MCF 10A (cell line): Measurements from ENCODE around the gene LETM1. TPM values are rescaled to one million over a fixed set of nuclear protein-coding genes. Genes with fewer than 3 reads are reported as not detected.

Experiments
- BruUV-seq: library from RNA; stranded (reverse); fragments of 400-500 nt; replicated peaks from 2 replicates; lab custom pipeline; 2021; lab: Mats Ljungman, UMichigan
- CTCF ChIA-PET: fragments of 300-600 bp; sonication (Branson Sonifier 250); formaldehyde crosslinking; extraction: SDS; loops from one replicate; lab custom pipeline; 2021; ENCODE audit warnings: antibody characterized with exemption, inconsistent platforms; lab: Yijun Ruan, JAX
- POLR2A ChIA-PET: fragments of 300-600, 350-650 bp; sonication (Branson Sonifier 250); formaldehyde crosslinking; extraction: SDS; loops from one replicate; lab custom pipeline; 2020; ENCODE audit warnings: antibody characterized with exemption, inconsistent platforms; lab: Yijun Ruan, JAX
- DNase-seq: peaks from one replicate; pipeline ENCODE4 v3.0.0-alpha.2; 2018; ENCODE audit not compliant: unreplicated experiment
- H3K27ac Mint-ChIP-seq: one replicate; pipeline ENCODE4 v1.8.0; 2022; ENCODE audit warnings: mild to moderate bottlenecking, low read depth, mixed read lengths; ENCODE audit not compliant: unreplicated experiment
- H3K27me3 Mint-ChIP-seq: one replicate; pipeline ENCODE4 v1.8.0; 2022; ENCODE audit warnings: mixed read lengths; ENCODE audit not compliant: insufficient read depth, unreplicated experiment
- H3K36me3 Mint-ChIP-seq: one replicate; pipeline ENCODE4 v1.8.0; 2022; ENCODE audit warnings: mild to moderate bottlenecking, moderate library complexity, mixed read lengths; ENCODE audit not compliant: insufficient read depth, unreplicated experiment
- H3K4me1 Mint-ChIP-seq: one replicate; pipeline ENCODE4 v1.8.0; 2022; ENCODE audit warnings: mixed read lengths; ENCODE audit not compliant: insufficient read depth, unreplicated experiment
- H3K4me3 Mint-ChIP-seq: one replicate; pipeline ENCODE4 v1.8.0; 2022; ENCODE audit warnings: mild to moderate bottlenecking, moderate library complexity, mixed read lengths; ENCODE audit not compliant: unreplicated experiment
- H3K9me3 Mint-ChIP-seq: one replicate; pipeline ENCODE4 v1.8.0; 2022; ENCODE audit warnings: mixed read lengths; ENCODE audit not compliant: unreplicated experiment
- CTCF ChIP-seq: fragments of 200-600 bp; IDR thresholded peaks from one replicate; pipeline ENCODE4 v1.8.0; 2022; ENCODE audit warnings: antibody characterized with exemption, mild to moderate bottlenecking; ENCODE audit not compliant: unreplicated experiment
- intact Hi-C: fragments of 100-400 bp; cut with micrococcal nuclease; formaldehyde crosslinking; loops from 2 replicates; pipeline ENCODE4 v1.14.1; 2022
- total RNA-seq: library from RNA; stranded (reverse); gene quantifications from 2 replicates; pipeline ENCODE4 v1.2.3, GENCODE V29; 2022

The LETM1 gene
- total RNA-seq, 1 experiment from 2014 or later: 85.0 TPM

DNA sequence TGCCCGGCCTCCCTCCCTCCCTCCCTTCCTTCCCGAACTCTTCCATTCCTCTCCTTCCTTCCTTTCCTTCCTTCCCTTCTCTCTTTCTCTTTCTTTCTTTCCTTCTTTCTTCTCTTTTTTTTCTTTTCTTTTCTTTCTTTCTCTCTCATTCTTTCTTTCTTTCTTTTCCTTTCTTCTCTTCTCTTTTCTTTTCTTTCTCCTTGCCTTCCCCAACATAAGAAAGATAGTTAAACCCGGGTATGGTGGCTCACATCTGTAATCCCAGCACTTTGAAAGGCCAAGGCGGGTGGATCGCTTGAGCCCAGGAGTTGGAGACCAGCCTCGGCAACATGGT, 40.7 kb upstream of the LETM1 start:
- ChIA-PET CTCF (interaction anchor here (0.8 to 3.8 kb wide), 2 partner anchors 12 to 16 kb away, joined by 3 to 79 read pairs; no protein-coding TSS in a partner anchor), POLR2A (no interaction called here)
- H3K9me3 Mint-ChIP-seq: no peaks in the 10 kb centered on the region
- peaks cover 13% of the 10 kb centered on the region for H3K4me1 Mint-ChIP-seq
- no peak overlapping the region for H3K4me3 Mint-ChIP-seq
- no peak for DNase-seq
- intact Hi-C loops: loop anchor here (10.0 kb wide), 1 partner anchor 82 kb away; no protein-coding TSS in a partner anchor
- H3K27ac Mint-ChIP-seq: no peak overlapping the region
- no peak for TF ChIP-seq CTCF
- H3K27me3 Mint-ChIP-seq: no peaks in the 10 kb centered on the region
- BruUV-seq: no TSS peak
- peaks cover 5% of the 10 kb centered on the region for H3K36me3 Mint-ChIP-seq

- peak overlapping the region; percentile 59 for H3K27ac Mint-ChIP-seq
- no peaks in the 10 kb centered on the region for H3K36me3 Mint-ChIP-seq
- H3K4me1 Mint-ChIP-seq: peaks cover 13% of the 10 kb centered on the region
- ChIA-PET CTCF (interaction anchor here (0.8 kb wide), 1 partner anchor 16 kb away, joined by 3 read pairs; no protein-coding TSS in a partner anchor), POLR2A (no interaction called here)
- no TSS peak for BruUV-seq
- TF ChIP-seq CTCF: no peak
- H3K9me3 Mint-ChIP-seq: no peaks in the 10 kb centered on the region
- no peak for DNase-seq
- no peak overlapping the region for H3K4me3 Mint-ChIP-seq
- intact Hi-C loops: loop anchor here (10.0 kb wide), 1 partner anchor 81 kb away; no protein-coding TSS in a partner anchor
- no peaks in the 10 kb centered on the region for H3K27me3 Mint-ChIP-seq
Observed at GRCh38 chr4:1895971-1896657, 40.2 kb upstream of the LETM1 start.

- Mint-ChIP-seq H3K9me3 (no peaks in the 10 kb centered on the region), H3K4me1 (peaks cover 18% of the 10 kb centered on the region), H3K4me3 (no peak overlapping the region), H3K36me3 (no peaks in the 10 kb centered on the region), H3K27ac (no peak overlapping the region), H3K27me3 (no peaks in the 10 kb centered on the region)
- TF ChIP-seq CTCF: no peak
- ChIA-PET POLR2A (interaction anchor here (0.7 kb wide), 2 partner anchors 18 to 371 kb away, joined by 3 read pairs; partner anchors contain the start of gene MXD4), CTCF (interaction anchor here (7.1 kb wide), 1 partner anchor 9 kb away, joined by 74 read pairs; no protein-coding TSS in a partner anchor)
- no peak for DNase-seq
- intact Hi-C loops: loop anchor here (10.0 kb wide), 1 partner anchor 76 kb away; no protein-coding TSS in a partner anchor
- BruUV-seq: no TSS peak
Observed at GRCh38 chr4:1890979-1891570, 35.1 kb upstream of the LETM1 start.

- no TSS peak for BruUV-seq
- Mint-ChIP-seq H3K9me3 (no peaks in the 10 kb centered on the region), H3K36me3 (no peaks in the 10 kb centered on the region), H3K27me3 (no peaks in the 10 kb centered on the region), H3K4me1 (peaks cover 10% of the 10 kb centered on the region), H3K27ac (peak overlapping the region; percentile 60), H3K4me3 (no peak overlapping the region)
- DNase-seq: no peak
- TF ChIP-seq CTCF: no peak
- POLR2A ChIA-PET: interaction anchor here (1.0 to 2.1 kb wide), 5 partner anchors 8 to 31 kb away, joined by 3 to 10 read pairs (median 4); no protein-coding TSS in a partner anchor
- intact Hi-C loops: no loop called here
- CTCF ChIA-PET: interaction anchor here (0.7 to 7.1 kb wide), 7 partner anchors 10 to 194 kb away, joined by 3 to 74 read pairs (median 3); no protein-coding TSS in a partner anchor
Observed at GRCh38 chr4:1887052-1887451, 31.1 kb upstream of the LETM1 start.
